Endothelial cell (in vitro differentiated cells): Measurements from ENCODE around the gene APBA2. TPM values are rescaled to one million over a fixed set of nuclear protein-coding genes. Genes with fewer than 3 reads are reported as not detected.

ENCODE experiments used
- DNase-seq: peaks from one replicate; pipeline ENCODE4 v3.0.0; 2021; ENCODE audit warnings: low spot score
- H3K27ac Mint-ChIP-seq: one replicate; pipeline ENCODE4 v1.8.0; 2021; ENCODE audit warnings: mixed read lengths, inconsistent platforms; ENCODE audit not compliant: unreplicated experiment
- H3K27me3 Mint-ChIP-seq: one replicate; pipeline ENCODE4 v1.8.0; 2021; ENCODE audit warnings: mild to moderate bottlenecking, moderate library complexity, mixed read lengths, inconsistent platforms; ENCODE audit not compliant: unreplicated experiment
- H3K36me3 Mint-ChIP-seq: one replicate; pipeline ENCODE4 v1.8.0; 2021; ENCODE audit warnings: mild to moderate bottlenecking, low read depth, mixed read lengths, inconsistent platforms; ENCODE audit not compliant: unreplicated experiment
- H3K4me1 Mint-ChIP-seq: one replicate; pipeline ENCODE4 v1.8.0; 2021; ENCODE audit warnings: mild to moderate bottlenecking, mixed read lengths, inconsistent platforms; ENCODE audit not compliant: unreplicated experiment
- H3K4me3 Mint-ChIP-seq: one replicate; pipeline ENCODE4 v1.8.0; 2021; ENCODE audit warnings: mild to moderate bottlenecking, mixed read lengths, inconsistent platforms; ENCODE audit not compliant: unreplicated experiment
- H3K9me3 Mint-ChIP-seq: one replicate; pipeline ENCODE4 v1.8.0; 2021; ENCODE audit warnings: mixed read lengths, inconsistent platforms; ENCODE audit not compliant: unreplicated experiment
- CTCF ChIP-seq: fragments of 200-600 bp; sonication (generic); IDR thresholded peaks from one replicate; pipeline ENCODE4 v1.5.0; 2021; ENCODE audit warnings: antibody characterized with exemption; ENCODE audit not compliant: unreplicated experiment
- total RNA-seq: library from RNA; stranded (reverse); fragmentation: NEBNext Ultra II Directional; extraction: Animal tissue kit (Norgen Biotek cat#: 25700); gene quantifications from one replicate; pipeline ENCODE4 v1.2.1, GENCODE V29; 2021; ENCODE audit not compliant: unreplicated experiment

APBA2 gene
- total RNA-seq, 1 donor from 2014 or later, result 33.1 TPM

- peak; percentile 80 for TF ChIP-seq CTCF
- Mint-ChIP-seq H3K4me3 (no peak overlapping the region), H3K36me3 (peaks cover 13% of the 10 kb centered on the region), H3K27ac (no peak overlapping the region), H3K27me3 (peaks cover 9% of the 10 kb centered on the region), H3K4me1 (no peaks in the 10 kb centered on the region), H3K9me3 (no peaks in the 10 kb centered on the region)
- peak; percentile 93 for DNase-seq
These were observed 218.2 kb downstream of the APBA2 start for GRCh38 chr15:29103824-29104565.

GRCh38 chr15:29104566-29104880 is 218.7 kb downstream of the APBA2 start:
- peaks cover 9% of the 10 kb centered on the region for H3K27me3 Mint-ChIP-seq
- H3K36me3 Mint-ChIP-seq, result peaks cover 11% of the 10 kb centered on the region
- H3K4me1 Mint-ChIP-seq, result no peaks in the 10 kb centered on the region
- no peak overlapping the region for H3K4me3 Mint-ChIP-seq
- H3K27ac Mint-ChIP-seq, result no peak overlapping the region
- DNase-seq, result no peak
- no peaks in the 10 kb centered on the region for H3K9me3 Mint-ChIP-seq
- TF ChIP-seq CTCF, result no peak

GRCh38 chr15:29105151-29105854 is 219.5 kb downstream of the APBA2 start:
- peaks cover 9% of the 10 kb centered on the region for H3K27me3 Mint-ChIP-seq
- DNase-seq, result no peak
- no peak for TF ChIP-seq CTCF
- no peak overlapping the region for H3K4me3 Mint-ChIP-seq
- H3K9me3 Mint-ChIP-seq, result no peaks in the 10 kb centered on the region
- H3K36me3 Mint-ChIP-seq, result peaks cover 7% of the 10 kb centered on the region
- H3K4me1 Mint-ChIP-seq, result no peaks in the 10 kb centered on the region
- no peak overlapping the region for H3K27ac Mint-ChIP-seq

GRCh38 chr15:29106116-29106515 is 220.3 kb downstream of the APBA2 start:
- no peak for TF ChIP-seq CTCF
- peaks cover 7% of the 10 kb centered on the region for H3K36me3 Mint-ChIP-seq
- no peak overlapping the region for H3K27ac Mint-ChIP-seq
- DNase-seq, result no peak
- H3K4me3 Mint-ChIP-seq, result no peak overlapping the region
- H3K27me3 Mint-ChIP-seq, result peaks cover 12% of the 10 kb centered on the region
- H3K9me3 Mint-ChIP-seq, result no peaks in the 10 kb centered on the region
- no peaks in the 10 kb centered on the region for H3K4me1 Mint-ChIP-seq
